Fibroblast of pulmonary artery (primary cell): Measurements from ENCODE around the gene EBPL.

Experiments used
- DNase-seq: peaks from one replicate; pipeline ENCODE4 v3.0.0-alpha.2; 2010; ENCODE audit warnings: low read depth
- H3K4me3 ChIP-seq: replicated peaks from 2 replicates; pipeline ENCODE4 v1.5.1; 2011; ENCODE audit warnings: low read depth, mild to moderate bottlenecking, control low read depth, low read length, moderate library complexity
- TF ChIP-seq, protein P1 (sequence below): IDR thresholded peaks from 2 replicates; pipeline ENCODE4 v1.5.1; 2011; ENCODE audit warnings: mild to moderate bottlenecking, control low read depth, low read length, inconsistent platforms; ENCODE audit errors: missing control alignments

Gene EBPL

DNA sequence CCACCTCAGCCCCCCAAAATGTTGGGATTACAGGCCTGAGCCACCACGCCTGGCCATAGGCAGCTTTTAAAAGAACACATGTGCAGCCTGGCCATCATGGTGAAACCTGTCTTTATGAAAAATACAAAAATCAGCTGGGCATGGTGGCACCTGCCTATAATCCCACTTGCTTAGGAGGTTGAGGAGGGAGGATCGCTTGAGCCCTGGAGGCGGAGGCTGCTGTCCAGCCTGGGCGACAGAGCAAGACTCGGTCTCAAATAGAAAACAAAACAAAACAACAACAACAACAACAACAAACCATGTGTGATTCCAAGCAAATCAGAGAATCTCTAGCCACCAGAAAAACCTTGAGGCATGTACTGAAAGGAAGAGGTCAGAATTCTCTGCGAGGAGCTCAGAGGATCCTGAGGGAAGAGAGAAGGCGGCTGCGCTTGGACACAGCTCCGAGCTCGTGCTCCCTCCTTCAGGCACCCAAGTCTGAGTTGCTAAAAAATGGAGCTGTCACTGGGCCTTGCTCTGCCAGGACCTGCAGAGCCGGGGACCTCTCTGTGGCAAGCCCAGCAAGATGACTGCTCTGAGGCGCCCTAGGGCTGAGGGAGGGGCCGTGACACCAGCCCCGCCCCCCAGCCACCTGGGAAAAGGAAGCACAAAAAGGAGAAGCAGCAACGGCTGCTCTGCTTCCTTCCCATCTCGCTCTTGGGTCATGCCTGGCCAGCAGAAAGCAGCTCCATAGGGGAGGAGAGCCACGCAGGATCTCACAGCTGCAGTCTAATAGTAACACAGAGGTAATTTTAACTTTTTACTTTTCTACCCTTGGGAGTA is 63.2 kb downstream of the EBPL start, which contains the start of gene ARL11:
TSS of gene ARL11 (plus strand) at position 677 of the 822 bp plus-strand sequence. CDS start 1,941 bp downstream, outside the sequence.
- DNase-seq: no peak
- TF ChIP-seq, protein P1, sequence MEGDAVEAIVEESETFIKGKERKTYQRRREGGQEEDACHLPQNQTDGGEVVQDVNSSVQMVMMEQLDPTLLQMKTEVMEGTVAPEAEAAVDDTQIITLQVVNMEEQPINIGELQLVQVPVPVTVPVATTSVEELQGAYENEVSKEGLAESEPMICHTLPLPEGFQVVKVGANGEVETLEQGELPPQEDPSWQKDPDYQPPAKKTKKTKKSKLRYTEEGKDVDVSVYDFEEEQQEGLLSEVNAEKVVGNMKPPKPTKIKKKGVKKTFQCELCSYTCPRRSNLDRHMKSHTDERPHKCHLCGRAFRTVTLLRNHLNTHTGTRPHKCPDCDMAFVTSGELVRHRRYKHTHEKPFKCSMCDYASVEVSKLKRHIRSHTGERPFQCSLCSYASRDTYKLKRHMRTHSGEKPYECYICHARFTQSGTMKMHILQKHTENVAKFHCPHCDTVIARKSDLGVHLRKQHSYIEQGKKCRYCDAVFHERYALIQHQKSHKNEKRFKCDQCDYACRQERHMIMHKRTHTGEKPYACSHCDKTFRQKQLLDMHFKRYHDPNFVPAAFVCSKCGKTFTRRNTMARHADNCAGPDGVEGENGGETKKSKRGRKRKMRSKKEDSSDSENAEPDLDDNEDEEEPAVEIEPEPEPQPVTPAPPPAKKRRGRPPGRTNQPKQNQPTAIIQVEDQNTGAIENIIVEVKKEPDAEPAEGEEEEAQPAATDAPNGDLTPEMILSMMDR: no peak
- H3K4me3 ChIP-seq: no peak within 1 kb of the TSS

GRCh38 chr13:49625392-49626079 is 65.8 kb downstream of the EBPL start:
- peak; percentile 25 for DNase-seq
- H3K4me3 ChIP-seq: no peak overlapping the region
- TF ChIP-seq, protein P1: no peak

- no peak for DNase-seq
- H3K4me3 ChIP-seq: no peak overlapping the region
- TF ChIP-seq, protein P1: no peak
These were observed 67.1 kb downstream of the EBPL start for GRCh38 chr13:49624229-49624628.

DNA sequence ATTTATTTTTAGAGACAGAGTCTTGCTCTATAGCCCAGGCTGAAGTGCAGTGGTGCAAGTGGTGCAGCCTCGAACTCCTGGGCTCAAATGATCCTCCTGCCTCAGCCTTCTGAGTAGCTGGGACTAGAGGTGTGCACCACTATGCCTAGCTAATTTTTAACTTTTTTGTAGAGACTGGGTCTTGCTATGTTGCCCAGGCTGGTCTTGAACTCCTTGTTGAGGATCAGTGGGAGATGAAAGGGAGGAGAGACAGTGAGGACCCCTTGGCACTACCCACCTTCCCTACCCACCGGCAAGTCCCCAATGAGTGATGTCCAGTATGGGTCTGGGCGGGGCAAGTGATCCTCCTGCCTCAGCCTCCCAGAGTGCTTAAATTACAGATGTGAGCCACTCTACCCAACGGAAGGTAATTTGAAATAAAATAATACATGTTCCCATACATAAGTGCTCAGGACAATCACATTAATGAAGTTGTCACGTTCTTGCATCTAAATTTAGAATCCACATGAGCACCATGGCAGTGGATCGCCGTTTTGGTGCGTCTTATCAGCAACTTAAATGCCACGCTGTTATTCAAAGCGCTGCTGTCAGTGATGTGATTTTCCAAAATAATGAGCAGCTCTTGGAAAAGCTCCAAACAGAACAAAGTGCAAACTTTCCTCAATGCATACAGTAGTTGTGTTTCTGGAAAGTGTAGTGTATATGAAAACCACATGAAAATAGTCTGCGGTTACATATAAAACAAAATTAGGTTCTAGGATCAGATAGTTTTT is 68.9 kb downstream of the EBPL start:
- DNase-seq: no peak
- H3K4me3 ChIP-seq: no peak overlapping the region
- TF ChIP-seq, protein P1: no peak

- H3K4me3 ChIP-seq: no peak overlapping the region
- DNase-seq: no peak
- TF ChIP-seq, protein P1: no peak
These were observed 71.1 kb downstream of the EBPL start for GRCh38 chr13:49620170-49620621.

GRCh38 chr13:49616676-49617065 is 74.6 kb downstream of the EBPL start:
- no peak overlapping the region for H3K4me3 ChIP-seq
- TF ChIP-seq, protein P1: no peak
- no peak for DNase-seq
